Kidney glomerular epithelial cell (primary cell): ENCODE data around the gene HIPK4.

Experiments used
- DNase-seq: peaks from one replicate; lab custom pipeline; 2025; lab: John Stamatoyannopoulos, UW

Gene HIPK4

DNA sequence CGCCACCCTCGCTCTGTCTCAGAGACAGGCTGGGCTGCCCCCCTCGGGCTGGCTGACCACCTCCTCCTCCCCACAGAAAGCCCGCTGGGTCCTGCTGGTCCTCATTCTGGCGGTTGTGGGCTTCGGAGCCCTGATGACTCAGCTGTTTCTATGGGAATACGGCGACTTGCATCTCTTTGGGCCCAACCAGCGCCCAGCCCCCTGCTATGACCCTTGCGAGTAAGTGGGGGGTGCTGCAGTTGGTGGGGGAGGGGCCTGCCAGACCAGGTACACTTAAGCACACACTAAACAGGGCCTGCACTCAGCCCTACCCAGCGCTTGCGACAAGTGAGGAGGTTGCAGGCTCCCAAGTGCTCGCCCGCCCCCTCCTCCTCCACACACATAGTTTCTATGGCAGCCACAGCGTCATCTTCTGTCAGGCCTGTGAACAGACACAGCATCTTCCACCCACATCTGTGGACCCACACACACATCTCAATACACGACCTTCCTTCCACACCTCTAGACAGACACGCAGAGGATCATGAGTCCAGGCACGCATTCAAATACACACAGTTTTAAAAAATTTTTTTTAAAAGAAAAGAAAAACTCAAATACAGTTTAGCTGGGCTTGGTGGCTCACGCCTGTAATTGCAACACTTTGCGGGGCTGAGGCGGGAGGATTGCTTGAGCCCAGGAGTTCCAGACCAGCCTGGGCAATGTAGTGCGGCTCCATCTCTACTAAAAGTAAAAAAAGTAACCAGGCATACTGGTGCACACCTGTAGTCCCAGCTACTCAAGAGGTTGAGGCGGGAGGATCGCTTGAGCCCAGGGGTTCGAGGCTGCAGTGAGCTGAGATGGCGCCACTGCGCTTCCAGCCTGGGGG lies 23.1 kb downstream of the HIPK4 start:
- no peak for DNase-seq

DNA sequence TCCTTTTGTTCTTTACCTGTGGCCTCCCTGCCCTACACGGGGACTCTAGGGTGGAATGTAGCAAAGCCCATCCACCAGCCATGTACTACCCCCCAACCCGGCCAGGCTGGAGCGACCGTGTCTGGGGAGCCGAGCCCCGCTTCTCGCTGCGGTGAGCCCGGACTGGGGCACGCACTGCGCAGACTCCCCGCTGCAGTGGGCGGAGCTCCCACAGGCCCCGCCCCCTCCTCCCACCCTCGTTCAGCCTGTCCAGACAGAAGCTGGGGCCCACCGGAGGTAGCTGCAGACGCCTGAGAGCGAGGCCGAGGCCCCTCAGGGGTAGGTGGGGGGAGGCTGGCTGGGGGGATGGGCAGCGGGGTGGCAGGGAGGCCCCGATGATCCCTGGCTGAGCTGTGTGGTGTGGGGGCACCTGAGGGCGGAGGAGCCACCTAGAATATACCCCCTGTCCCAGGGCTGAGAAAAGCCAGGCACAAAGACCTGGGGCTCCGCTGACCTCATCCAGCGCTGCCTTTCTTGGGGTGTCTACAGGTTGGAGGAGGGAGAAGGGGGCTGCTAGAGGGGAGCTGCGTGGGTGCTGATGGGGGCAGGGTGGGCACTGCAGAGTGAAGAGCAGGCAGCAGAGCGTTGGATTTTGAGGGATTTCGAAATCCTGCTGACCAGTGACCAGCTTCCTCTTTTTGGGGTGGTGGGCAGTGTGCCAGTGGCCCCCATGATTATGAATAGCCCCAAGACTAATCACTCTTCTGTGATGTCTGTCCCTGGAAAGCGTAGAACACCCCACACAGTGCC lies 24.2 kb downstream of the HIPK4 start:
- peak; percentile 58 for DNase-seq

DNA sequence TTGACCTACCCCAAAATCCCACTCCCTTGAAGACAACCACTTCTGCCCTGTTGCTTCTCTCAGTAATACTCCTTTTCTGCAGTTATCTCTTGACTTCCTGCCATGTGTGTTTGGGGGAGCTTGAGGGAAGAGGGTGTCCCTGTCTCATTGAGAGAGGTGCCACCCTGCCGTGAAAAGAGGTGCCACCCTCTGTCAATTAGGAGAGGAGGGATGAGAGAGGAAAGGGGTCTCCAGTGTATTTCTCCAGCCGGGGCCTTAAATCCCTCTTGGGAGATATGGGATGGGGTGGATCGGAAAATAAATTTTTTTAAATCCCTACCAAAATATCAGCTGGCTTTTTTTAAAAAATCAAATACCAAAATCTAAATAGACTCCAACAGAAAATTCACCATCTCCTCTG lies 25.0 kb downstream of the HIPK4 start:
- DNase-seq, result no peak

DNA sequence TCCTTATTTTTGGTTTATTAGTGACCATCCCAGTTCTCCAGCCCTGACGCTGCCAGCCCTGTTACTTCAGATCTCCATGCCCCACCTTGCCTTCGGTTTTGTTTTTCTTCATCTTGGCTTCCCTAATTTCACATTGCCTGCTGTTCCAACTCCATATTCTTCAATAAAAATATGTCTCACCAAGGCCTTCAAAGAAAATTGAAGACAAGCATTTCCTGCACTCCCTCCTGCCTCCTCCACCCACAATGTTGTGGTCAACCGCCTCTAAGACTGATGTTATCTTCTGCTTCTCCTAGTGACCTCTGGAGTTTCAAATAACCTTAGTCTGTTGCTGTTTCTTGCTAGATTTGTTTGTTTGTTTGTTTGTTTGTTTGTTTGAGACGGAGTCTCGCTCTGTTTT lies 26.9 kb downstream of the HIPK4 start:
- DNase-seq, result no peak

DNA sequence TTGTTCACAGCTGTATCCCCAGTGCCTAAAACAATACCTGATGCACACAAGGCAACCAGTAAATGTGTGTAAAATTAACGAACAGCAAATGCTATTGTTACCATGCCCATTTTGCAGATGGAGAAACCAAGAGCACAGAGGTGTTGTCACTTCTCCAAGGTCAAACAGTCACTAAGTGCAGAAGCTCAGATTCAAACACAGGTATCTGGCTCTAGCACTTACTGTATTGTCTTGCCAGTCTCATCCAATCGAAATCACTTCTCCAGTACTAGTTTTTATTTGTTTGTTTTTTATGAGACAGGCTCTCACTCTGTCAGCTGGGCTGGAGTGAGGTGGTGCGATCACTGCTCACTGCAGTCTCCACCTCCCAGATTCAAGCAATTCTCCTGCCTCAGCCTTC lies 27.8 kb downstream of the HIPK4 start:
- DNase-seq, result no peak

DNA sequence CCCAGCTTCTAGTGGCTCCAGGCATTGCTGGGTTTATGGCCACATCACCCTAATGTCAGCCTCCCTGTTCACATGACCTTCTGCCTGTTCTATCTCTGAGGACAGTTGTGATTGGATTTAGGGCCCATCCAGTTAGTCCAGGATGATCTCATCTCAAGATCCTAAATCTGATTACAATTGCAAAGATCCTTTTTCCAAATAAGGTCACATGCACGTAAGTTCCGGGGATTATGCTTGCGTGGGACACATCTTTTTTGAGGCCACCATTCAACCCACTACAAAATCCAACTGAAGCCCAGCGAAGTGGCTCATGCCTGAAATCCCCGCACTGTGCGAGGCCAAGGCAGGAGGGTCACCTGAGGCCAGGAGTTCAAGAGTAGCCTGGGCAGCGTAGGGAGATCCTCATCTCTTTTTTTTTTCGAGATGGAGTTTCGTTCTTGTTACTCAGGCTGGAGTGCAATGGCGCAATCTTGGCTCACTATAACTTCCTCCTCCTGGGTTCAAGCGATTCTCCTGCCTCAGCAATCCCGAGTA lies 29.2 kb downstream of the HIPK4 start:
- DNase-seq, result no peak

DNA sequence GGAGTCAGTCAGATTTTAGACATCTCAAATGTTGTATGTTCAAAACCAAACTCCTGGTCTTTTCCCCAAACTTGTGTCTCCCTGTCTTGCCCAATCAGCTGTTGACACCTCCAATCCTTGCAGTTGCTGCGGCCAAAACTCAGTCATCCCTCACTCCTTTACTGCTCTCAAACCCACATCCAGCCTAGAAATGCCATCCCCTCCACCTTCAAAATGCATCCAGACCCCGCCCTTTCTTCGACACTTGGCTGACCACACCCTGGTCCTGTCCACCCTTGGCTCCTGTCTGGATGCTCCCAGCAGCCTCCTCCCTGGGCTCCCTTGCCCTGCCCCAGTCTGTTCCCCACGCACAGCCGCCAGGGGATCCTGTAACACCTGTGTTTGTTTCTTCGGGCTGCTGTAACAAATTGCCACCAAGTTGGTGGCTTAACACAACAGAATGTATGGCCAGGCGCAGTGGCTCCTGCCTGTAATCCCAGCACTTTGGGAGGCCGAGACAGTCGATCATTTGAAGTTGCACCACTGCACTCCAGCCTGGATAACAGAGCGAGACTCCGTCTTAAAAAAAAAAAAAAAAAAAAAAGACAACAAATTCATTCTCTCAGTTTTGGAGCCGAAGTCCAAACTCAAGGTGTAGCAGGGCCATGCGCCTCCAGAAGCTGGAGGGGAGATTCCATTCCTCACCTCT lies 29.8 kb downstream of the HIPK4 start:
- DNase-seq, result no peak

DNA sequence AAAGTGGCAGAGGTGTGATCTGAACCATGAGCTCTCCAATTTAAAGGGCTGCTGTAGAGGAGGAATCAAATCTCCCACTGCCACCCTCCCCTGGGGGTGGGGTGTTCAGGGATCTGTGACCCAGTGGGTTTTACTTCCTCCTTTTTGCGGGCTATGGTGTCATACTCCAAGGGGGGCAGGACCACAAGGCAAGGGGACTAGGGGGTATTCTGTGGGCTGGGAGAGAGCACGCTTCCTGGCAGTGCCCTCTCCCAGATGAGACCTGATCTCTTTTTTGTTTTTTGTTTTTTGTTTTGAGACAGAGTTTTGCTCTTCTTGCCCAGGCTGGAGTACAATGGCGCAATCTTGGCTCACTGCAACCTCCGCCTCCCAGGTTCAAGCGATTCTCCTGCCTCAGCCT lies 31.2 kb downstream of the HIPK4 start:
- DNase-seq, result no peak

DNA sequence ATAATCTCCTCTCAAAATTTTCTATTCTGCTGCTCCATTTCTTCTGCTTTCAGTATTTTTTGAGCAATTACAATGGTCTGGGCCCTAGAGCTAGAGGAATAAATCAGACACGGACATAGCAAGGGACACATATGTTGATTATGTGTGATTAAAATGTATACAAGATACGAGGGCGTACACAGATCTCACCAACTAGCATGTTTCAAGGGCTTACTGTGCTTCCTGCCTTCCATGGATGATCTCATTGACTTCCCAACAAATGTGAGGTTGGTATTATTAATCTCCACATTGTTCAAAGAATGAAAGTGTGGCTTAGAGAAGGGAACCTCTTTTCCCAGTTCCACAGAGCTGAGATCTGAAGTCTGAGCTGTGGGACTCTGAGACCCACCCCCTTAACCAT lies 32.3 kb downstream of the HIPK4 start:
- DNase-seq, result no peak

DNA sequence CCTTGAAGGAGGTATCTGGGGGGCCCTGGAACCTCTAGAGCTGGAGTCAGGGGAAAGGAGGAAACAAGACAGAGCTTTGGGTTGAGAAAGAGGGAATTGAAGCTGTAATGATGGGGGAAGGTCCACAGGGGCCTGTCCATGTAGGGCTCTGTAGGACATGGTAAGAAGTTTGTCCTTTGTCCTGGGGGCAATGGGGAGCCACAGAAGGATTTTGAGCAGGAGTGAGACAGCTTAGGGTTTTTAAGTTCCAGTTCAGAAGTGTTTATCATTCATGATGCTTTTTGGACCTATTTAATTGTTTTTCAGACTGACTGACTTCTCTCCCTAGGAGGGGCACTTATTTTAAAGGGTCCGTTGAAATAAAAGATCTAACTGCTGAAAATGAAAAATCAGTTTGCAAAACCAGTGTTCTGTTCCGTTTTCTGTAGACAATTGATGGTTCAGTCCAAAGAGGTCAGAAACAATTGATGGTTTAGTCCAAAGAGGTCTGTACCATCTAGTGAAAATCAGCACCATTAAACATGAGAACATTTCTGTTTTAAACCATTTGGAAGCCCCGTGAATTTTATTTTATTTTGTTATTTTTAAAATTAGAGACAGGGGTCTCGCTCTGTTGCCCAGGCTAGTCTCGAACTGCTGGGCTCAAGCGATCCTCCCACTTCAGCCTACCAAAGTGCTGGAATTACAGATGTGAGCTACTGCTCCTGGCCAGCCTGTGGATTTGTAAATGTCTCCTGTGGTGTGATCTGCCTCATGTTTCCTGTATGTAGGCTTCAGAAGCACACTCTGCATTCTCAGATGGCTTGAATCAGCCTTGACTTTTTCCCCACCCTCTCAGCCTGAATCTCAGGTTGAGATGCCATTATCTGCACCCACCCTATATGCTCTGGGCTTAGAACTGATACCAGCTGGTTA lies 33.0 kb downstream of the HIPK4 start:
- no peak for DNase-seq

DNA sequence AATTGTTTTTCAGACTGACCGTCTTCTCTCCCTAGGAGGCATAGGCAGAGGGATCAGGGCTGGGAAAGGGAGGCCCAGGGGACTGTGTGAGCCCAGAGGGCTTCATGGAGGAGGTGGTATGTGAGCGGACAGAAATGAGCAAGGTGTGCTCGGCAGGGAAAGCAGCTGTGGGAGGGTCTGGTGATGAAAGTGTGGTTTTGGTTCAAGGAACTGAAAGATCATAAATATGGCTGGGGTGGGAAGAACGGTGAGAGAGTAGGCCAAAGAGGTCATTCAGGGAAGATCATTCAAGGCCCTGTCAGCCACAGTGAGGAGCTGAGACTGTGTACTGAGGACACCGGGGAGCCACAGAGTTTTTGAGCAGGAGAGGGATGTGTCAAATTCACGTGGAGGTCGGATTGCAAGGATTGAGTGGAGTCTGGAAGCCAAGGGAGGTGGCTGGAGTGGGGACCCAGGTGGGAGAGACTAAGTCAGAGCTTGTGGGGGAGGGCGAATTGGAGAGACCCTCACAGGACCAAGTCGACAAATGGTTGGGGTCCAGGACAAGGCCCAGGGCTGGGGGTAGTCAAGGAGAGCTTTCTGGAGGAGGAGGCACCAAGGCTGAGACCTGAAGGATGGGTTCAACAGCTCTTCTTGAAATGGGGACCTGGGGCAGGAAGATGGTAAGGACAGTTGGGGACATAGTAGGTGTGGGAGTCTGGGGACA lies 33.9 kb downstream of the HIPK4 start:
- DNase-seq, result no peak

DNA sequence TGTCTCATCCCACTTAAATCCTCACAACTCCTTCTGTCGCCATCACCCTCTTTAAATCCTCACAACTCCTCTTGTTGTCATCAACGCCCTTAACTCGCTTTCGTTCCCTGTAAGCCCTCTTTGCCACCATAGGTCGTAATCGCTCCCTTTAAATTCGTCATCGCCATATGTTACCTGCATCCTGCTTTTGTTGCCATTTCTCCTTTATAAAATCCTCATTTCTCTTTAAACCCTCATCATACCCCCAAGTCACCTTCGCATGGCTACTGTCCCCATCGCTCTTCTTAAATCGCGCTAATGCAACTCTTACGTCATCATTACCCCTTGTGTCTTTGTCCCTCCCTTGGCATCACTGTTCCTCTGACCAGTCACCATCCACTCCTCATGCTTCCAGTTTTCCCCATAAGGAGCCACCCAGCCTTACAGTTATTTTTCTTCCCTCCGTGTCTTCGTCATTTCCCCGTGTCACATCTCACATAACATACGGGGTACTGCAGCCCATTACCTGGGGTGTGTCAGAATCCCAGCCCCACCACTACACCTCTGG lies 40.9 kb downstream of the HIPK4 start:
- no peak for DNase-seq

DNA sequence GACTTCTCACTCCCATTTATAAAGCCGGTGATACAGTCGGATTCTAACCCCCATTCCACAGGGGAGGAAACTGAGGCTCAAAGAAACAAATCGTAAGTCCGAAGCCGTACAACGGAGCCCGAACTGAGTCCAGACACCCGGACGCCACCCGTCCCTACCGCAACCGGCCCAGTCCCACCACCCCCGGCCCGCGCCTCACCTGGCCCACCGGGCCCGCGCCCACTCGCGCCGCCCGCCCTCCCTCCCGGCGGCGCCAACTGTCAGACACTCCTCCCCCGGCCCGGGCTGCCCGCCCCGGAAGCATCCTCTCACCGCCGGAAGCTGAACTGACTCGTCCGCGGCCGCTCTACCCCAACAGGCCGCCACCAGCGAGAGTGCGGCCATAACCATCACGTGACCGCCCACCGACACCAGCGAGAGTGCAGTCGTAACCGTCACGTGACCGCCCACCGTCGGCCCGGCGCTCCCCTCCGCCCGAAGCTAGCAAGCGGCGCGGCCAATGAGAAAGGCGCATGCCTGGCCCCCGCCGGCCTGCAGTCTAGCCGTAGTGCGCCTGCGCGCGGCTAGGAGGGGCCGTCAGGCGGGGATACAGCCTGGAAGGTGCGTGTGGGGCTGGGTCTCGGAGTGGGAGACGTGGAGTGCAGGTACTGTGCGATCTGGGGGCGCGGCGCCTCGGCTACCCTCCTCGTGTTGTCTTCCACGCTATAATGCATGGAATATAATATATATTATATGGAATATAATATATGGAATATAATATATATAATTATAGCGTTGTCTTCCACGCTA lies 41.7 kb downstream of the HIPK4 start, which contains the start of the genes C19orf47 and PLD3:
Gene C19orf47 (minus strand): TSS at position 273 of the 789 bp plus-strand sequence. CDS start 6,540 bp downstream, outside the sequence.
Gene PLD3 (plus strand): TSS at position 571 of the 789 bp plus-strand sequence. CDS start 17,789 bp downstream, outside the sequence.
- peak; percentile 99 for DNase-seq

DNA sequence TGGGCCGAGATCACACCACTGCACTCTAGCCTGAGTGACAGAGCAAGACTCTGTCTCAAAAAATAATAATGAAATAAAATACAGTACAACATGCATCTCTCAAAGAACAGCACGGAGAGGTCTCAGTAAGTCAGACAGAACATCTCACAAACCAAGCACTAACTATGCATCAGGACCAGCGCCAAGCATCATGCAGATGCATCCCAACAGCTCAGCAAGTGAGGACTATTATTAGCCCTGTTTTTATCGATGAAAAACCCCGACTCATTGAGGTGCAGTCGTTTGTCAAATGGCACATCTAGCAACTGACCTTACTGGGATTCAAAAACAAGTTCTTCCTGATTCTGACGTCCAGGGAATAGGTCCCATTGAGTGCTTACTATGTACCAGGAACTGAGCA lies 45.6 kb downstream of the HIPK4 start:
- DNase-seq, result no peak

DNA sequence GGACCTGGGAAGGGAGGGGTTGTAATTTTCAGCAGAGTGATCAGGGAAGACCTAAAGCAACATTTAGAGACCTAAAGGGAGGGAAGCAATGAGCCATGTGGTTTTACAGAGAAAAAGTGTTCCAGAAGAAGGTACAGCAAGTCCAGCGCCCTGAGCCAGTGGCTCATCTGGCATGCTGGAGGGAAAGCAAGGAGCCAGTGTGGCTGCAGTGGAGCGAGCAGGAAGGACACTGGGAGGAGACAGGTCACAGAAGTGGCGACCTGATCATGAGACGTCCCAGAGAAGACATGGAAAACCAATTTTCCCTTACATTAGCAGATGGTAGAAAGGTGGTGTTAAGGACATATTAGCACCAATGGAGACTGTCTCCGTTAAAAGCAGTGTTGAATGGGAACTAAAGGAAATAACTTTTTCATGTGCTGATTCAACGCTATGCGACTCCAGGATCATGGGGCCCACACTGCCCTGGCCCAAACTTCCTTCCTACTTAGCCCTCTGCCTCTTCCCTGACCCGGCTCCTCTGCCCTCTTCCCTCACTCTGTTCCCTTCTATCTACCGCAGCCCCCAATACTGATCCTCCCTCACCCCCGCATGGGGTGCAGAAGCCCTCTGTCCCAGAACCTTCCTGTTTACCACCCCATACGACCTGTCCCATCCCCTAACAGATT lies 47.2 kb downstream of the HIPK4 start:
- no peak for DNase-seq

DNA sequence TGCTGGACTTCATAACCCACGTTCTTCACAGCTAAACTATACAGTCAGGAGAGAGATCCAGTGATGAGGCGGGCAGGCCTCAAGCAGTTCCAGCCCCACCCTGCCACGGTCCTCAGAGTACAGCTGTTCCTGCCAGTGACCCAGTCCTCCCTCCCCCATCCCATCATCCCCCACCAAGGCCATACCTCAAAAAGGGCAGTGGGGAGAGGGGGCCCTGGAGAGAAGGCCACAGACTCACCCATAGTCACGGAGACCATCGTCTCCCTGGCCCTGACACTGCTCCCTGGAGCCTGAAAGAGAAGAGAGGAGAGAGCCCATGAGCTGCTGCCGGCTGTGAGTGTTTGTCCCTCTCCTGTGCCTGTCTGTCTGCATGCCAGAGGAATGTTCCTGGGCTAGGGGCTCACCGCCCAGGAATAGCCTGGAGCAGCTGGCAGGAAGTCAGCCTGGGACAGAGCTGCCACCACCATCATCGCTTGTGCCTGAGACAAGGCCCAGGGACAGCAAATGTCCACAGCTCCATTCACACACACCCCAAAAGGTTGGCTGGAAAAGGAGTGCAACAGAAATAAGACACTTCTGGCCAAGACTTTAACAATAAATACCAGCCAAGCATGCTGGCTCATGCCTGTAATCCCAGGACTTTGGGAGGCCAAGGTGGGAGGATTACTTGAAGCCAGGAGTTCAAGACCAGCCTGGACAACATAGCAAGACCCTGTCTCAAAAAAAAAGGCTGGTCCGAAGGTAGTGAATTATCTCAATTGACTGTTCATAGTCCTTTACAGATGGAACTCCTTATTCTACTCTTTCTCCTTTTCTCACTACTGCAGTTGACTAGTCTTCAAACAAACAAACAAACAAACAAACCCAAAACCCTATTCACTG lies 48.1 kb downstream of the HIPK4 start:
- no peak for DNase-seq

DNA sequence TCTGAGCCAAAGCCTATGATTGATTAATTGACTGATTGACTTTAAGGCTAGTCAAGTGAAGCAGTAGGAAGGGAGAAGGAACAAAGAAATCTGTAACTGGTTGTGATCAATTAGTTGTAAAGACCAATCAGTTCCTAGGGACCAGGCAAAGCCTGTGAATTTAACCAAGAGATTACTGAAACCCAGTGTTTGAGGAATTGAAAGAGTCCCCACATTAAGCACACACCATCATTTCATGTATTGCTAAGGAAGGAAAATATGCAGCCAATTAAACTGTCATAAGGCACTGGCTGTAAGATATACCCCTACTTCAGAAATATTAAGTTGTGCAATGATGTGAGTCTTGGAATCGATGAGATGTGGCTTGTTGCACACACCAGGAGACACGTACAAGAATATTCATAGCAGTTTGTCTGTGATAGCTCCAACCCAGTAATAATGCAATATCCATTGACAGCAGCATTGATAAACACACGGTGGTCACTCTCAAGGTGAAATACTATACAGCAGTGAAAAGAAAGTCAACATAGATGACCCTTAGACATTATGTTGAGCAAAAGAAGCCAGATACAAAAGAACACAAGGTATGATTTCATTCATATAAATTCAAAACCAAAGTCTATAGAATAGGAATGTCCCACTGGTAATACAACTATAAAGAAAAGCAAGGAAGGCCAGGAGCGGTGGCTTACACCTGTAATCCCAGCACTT lies 50.8 kb downstream of the HIPK4 start:
- no peak for DNase-seq
